H1 (cell line): Measurements from ENCODE around the gene SOX6. TPM values are rescaled to one million over a fixed set of nuclear protein-coding genes. Genes with fewer than 3 reads are reported as not detected.

Experiments
- CTCF ChIA-PET: fragments of 300-600 bp; sonication (Branson Sonifier 250); formaldehyde crosslinking; loops from one replicate; lab custom pipeline; 2021; ENCODE audit not compliant: partially characterized antibody; lab: Charles Lee
- POLR2A ChIA-PET: fragments of 300-600 bp; sonication (Branson Sonifier 250); formaldehyde crosslinking; loops from one replicate; lab custom pipeline; 2021; ENCODE audit warnings: inconsistent platforms; ENCODE audit not compliant: partially characterized antibody; lab: Charles Lee
- DNase-seq, 2 experiments: peaks; one replicate each; pipeline versions ENCODE4 v3.0.0 to v3.0.0-alpha.2; 2010 to 2022; ENCODE audit warnings: low spot score in 2 of 2, low read depth in 1 of 2, mixed read lengths in 1 of 2
- FAIRE-seq: peaks from 2 replicates; lab custom pipeline; 2011; peaks lifted over from hg19 to GRCh38; lab: Jason Lieb, UNC
- H2AFZ ChIP-seq: 2 replicates; pipeline ENCODE4 v1.8.1; 2012; ENCODE audit warnings: low read length, inconsistent platforms
- H2AK5ac ChIP-seq: 2 replicates; pipeline ENCODE4 v1.6.1; 2013; ENCODE audit warnings: low read depth, low read length
- H2BK120ac ChIP-seq: replicated peaks from 2 replicates; pipeline ENCODE3; 2013; ENCODE audit warnings: low read depth, low read length, inconsistent platforms
- H2BK12ac ChIP-seq: 2 replicates; pipeline ENCODE4 v1.6.1; 2013; ENCODE audit warnings: low read depth, low read length
- H2BK15ac ChIP-seq: 2 replicates; pipeline ENCODE4 v1.6.1; 2013; ENCODE audit warnings: low read length
- H2BK20ac ChIP-seq: 2 replicates; pipeline ENCODE4 v1.6.1; 2013; ENCODE audit warnings: low read length
- H2BK5ac ChIP-seq: 2 replicates; pipeline ENCODE4 v1.6.1; 2013; ENCODE audit warnings: low read depth, low read length
- H3K14ac ChIP-seq: 2 replicates; pipeline ENCODE4 v1.6.1; 2013; ENCODE audit warnings: inconsistent platforms; ENCODE audit not compliant: insufficient read length
- H3K18ac ChIP-seq: 2 replicates; pipeline ENCODE4 v1.6.1; 2013; ENCODE audit warnings: low read length; ENCODE audit errors: extremely low read depth
- H3K23ac ChIP-seq: 2 replicates; pipeline ENCODE4 v1.6.1; 2013; ENCODE audit warnings: inconsistent platforms; ENCODE audit not compliant: insufficient read length
- H3K23me2 ChIP-seq: 2 replicates; pipeline ENCODE4 v1.6.1; 2013; ENCODE audit warnings: low read depth, low read length
- H3K27ac ChIP-seq: 2 replicates; pipeline ENCODE4 v1.6.1; 2011; ENCODE audit warnings: low read depth, low read length, inconsistent platforms
- H3K27me3 ChIP-seq, 4 experiments: replicated peaks in 1 of 4; 1 replicate in 1 of 4; 2 replicates in 3 of 4; pipeline versions ENCODE4 v1.6.1 to v1.8.1; 2011 to 2013; ENCODE audit warnings: low read length in 3 of 4, mild to moderate bottlenecking in 3 of 4, inconsistent platforms in 2 of 4, mixed read lengths in 2 of 4, moderate library complexity in 1 of 4; ENCODE audit not compliant: control insufficient read depth in 3 of 4, insufficient read depth in 3 of 4; ENCODE audit errors: extremely low read depth in 1 of 4
- H3K36me3 ChIP-seq, 4 experiments: 2 replicates each; pipeline versions ENCODE4 v1.6.1 to v1.8.1; 2011 to 2013; ENCODE audit warnings: mild to moderate bottlenecking in 4 of 4, low read length in 3 of 4, moderate library complexity in 2 of 4, control low read depth in 1 of 4, inconsistent platforms in 1 of 4; ENCODE audit not compliant: insufficient read depth in 4 of 4, control insufficient read depth in 2 of 4
- H3K4ac ChIP-seq: replicated peaks from 2 replicates; pipeline ENCODE3; 2013; ENCODE audit warnings: low read length, low read depth, mixed read lengths, inconsistent platforms; ENCODE audit not compliant: insufficient read length
- H3K4me1 ChIP-seq, 4 experiments: replicated peaks in 1 of 4; 1 replicate in 1 of 4; 2 replicates in 3 of 4; pipeline versions ENCODE4 v1.6.1 to v1.8.1; 2011 to 2013; ENCODE audit warnings: low read length in 3 of 4, inconsistent platforms in 2 of 4, mixed read lengths in 1 of 4; ENCODE audit not compliant: insufficient read depth in 4 of 4, control insufficient read depth in 3 of 4
- H3K4me2 ChIP-seq, 2 experiments: 2 replicates each; pipeline versions ENCODE4 v1.6.1 to v1.8.1; 2011 to 2013; ENCODE audit warnings: low read depth in 2 of 2, low read length in 2 of 2, control low read depth in 1 of 2, inconsistent platforms in 1 of 2, mild to moderate bottlenecking in 1 of 2; ENCODE audit not compliant: insufficient read depth in 1 of 2
- H3K4me3 ChIP-seq, 4 experiments: fragments of 200-600, 300-600 bp in 1 of 4; sonication (generic), shearing (Covaris generic), sonication (Bioruptor Twin) in 1 of 4; 2 replicates each; pipeline versions ENCODE4 v1.5.1 to v1.8.1; 2011 to 2016; ENCODE audit warnings: low read length in 4 of 4, low read depth in 3 of 4, control low read depth in 2 of 4, inconsistent platforms in 2 of 4, mild to moderate bottlenecking in 2 of 4, mixed read lengths in 1 of 4, moderate library complexity in 1 of 4; ENCODE audit not compliant: insufficient read depth in 2 of 4; ENCODE audit errors: extremely low read depth in 1 of 4
- H3K56ac ChIP-seq: replicated peaks from 2 replicates; pipeline ENCODE3; 2013; ENCODE audit warnings: low read depth, mild to moderate bottlenecking, mixed read lengths, low read length, inconsistent platforms; ENCODE audit not compliant: insufficient read length
- H3K79me1 ChIP-seq: 2 replicates; pipeline ENCODE4 v1.6.1; 2013; ENCODE audit warnings: low read depth, low read length, control low read depth
- H3K79me2 ChIP-seq, 2 experiments: 2 replicates each; pipeline versions ENCODE4 v1.6.1 to v1.8.1; 2012 to 2013; ENCODE audit warnings: low read length in 2 of 2, mild to moderate bottlenecking in 2 of 2, inconsistent platforms in 1 of 2; ENCODE audit not compliant: insufficient read depth in 2 of 2, control insufficient read depth in 1 of 2
- H3K9ac ChIP-seq, 4 experiments: replicated peaks in 1 of 4; 1 replicate in 1 of 4; 2 replicates in 3 of 4; pipeline versions ENCODE4 v1.6.1 to v1.8.1; 2011 to 2013; ENCODE audit warnings: low read depth in 3 of 4, low read length in 3 of 4, control low read depth in 2 of 4, mild to moderate bottlenecking in 2 of 4, moderate library complexity in 2 of 4, inconsistent platforms in 1 of 4; ENCODE audit errors: extremely low read depth in 1 of 4
- H3K9me3 ChIP-seq, 2 experiments: 2 replicates each; pipeline versions ENCODE4 v1.6.1 to v1.8.1; 2012 to 2013; ENCODE audit warnings: mild to moderate bottlenecking in 2 of 2, moderate library complexity in 2 of 2, control low read depth in 1 of 2, inconsistent platforms in 1 of 2, low read depth in 1 of 2, low read length in 1 of 2, mixed read lengths in 1 of 2; ENCODE audit not compliant: insufficient read depth in 2 of 2
- H4K20me1 ChIP-seq, 2 experiments: replicated peaks in 1 of 2; 2 replicates each; pipeline versions ENCODE3 to v1.8.1; 2011 to 2013; ENCODE audit warnings: inconsistent platforms in 2 of 2, low read length in 2 of 2, mild to moderate bottlenecking in 1 of 2; ENCODE audit not compliant: insufficient read depth in 2 of 2, control insufficient read depth in 1 of 2
- H4K5ac ChIP-seq: 2 replicates; pipeline ENCODE4 v1.6.1; 2013; ENCODE audit warnings: low read length, low read depth, mixed read lengths, inconsistent platforms; ENCODE audit not compliant: insufficient read length
- H4K8ac ChIP-seq: 2 replicates; pipeline ENCODE4 v1.8.0; 2013; ENCODE audit warnings: mild to moderate bottlenecking, moderate library complexity, low read length, inconsistent platforms; ENCODE audit not compliant: insufficient read depth; ENCODE audit errors: extremely low read depth
- H4K91ac ChIP-seq: replicated peaks from 2 replicates; pipeline ENCODE3; 2013; ENCODE audit warnings: low read length, mixed read lengths, inconsistent platforms; ENCODE audit not compliant: insufficient read length
- BCL11A ChIP-seq, 2 experiments: IDR thresholded peaks; one replicate each; pipeline ENCODE4 v1.6.1; 2011; ENCODE audit warnings: low read depth in 2 of 2, low read length in 2 of 2, mild to moderate bottlenecking in 2 of 2
- HDAC6 ChIP-seq: IDR thresholded peaks from one replicate; pipeline ENCODE4 v1.7.1; 2012; ENCODE audit warnings: low read depth, mild to moderate bottlenecking, inconsistent platforms, low read length, moderate library complexity
- JUN ChIP-seq: IDR thresholded peaks from 2 replicates; pipeline ENCODE4 v1.6.1; 2011; ENCODE audit warnings: low read depth, mild to moderate bottlenecking, improper control_type of control experiment, low read length
- NANOG ChIP-seq: IDR thresholded peaks from 2 replicates; pipeline ENCODE4 v1.6.1; 2011; ENCODE audit warnings: low read length, low read depth, mild to moderate bottlenecking, inconsistent platforms; ENCODE audit not compliant: insufficient read depth, poor library complexity, severe bottlenecking
- RXRA ChIP-seq: IDR thresholded peaks from 2 replicates; pipeline ENCODE4 v1.6.1; 2011; ENCODE audit warnings: low read depth, mild to moderate bottlenecking, low read length, moderate library complexity; ENCODE audit not compliant: insufficient read depth
- SIRT6 ChIP-seq: IDR thresholded peaks from one replicate; pipeline ENCODE4 v1.7.1; 2012; ENCODE audit warnings: low read length, inconsistent platforms
- SUZ12 ChIP-seq: fragments of 200-600 bp; sonication (generic); IDR thresholded peaks from 2 replicates; pipeline ENCODE4 v1.6.1; 2012; ENCODE audit warnings: mild to moderate bottlenecking, inconsistent platforms, low read length, moderate library complexity, mixed read lengths
- TBP ChIP-seq: IDR thresholded peaks from 2 replicates; pipeline ENCODE4 v1.6.1; 2011; ENCODE audit warnings: low read depth, low read length, improper control_type of control experiment
- USF2 ChIP-seq: IDR thresholded peaks from 2 replicates; pipeline ENCODE4 v1.6.1; 2011; ENCODE audit warnings: low read length, improper control_type of control experiment
- ZNF274 ChIP-seq: IDR thresholded peaks from 2 replicates; pipeline ENCODE4 v1.7.0; 2012; ENCODE audit warnings: low read length, borderline replicate concordance; ENCODE audit errors: extremely low read depth
- WGBS, 2 experiments: shearing (Covaris generic) in 1 of 2; methylation state at CpG; one replicate each; pipeline versions ENCODE4 v1.1.6 to v1.1.7; 2013 to 2015; ENCODE audit warnings: low lambda C conversion rate in 2 of 2, mixed read lengths in 2 of 2, inconsistent platforms in 1 of 2, low coverage in 1 of 2, missing lambda C conversion rate in 1 of 2; ENCODE audit not compliant: insufficient replicate concordance in 2 of 2, insufficient coverage in 1 of 2, insufficient read length in 1 of 2; ENCODE audit errors: extremely low coverage in 1 of 2, missing lambda C conversion rate in 1 of 2; 5-methylcytosine and 5-hydroxymethylcytosine counted together
- polyA plus RNA-seq, 7 experiments: library from polyadenylated mRNA; depleted of rRNA in 3 of 7; stranded (reverse) in 5 of 7; unstranded in 2 of 7; fragments of >200 nt in 5 of 7; fragments of 200-250 nt in 2 of 7; gene quantifications; 1 replicate in 5 of 7; 2 replicates in 1 of 7; 4 replicates in 1 of 7; pipeline versions ENCODE4 v1.2.1 to v1.2.3, GENCODE V29; 2011 to 2013; ENCODE audit warnings: missing spikeins in 2 of 7, mixed read lengths in 2 of 7
- total RNA-seq: library from RNA; stranded (reverse); fragmentation: NEBNext Ultra II Directional; extraction: Animal tissue kit (Norgen Biotek cat#: 25700); gene quantifications from 2 replicates; pipeline ENCODE4 v1.2.1, GENCODE V29; 2021
- TF ChIP-seq, protein P1 (sequence below), 3 experiments: IDR thresholded peaks; 1 replicate in 2 of 3; 2 replicates in 1 of 3; pipeline versions ENCODE4 v1.5.1 to v1.6.1; 2011; ENCODE audit warnings: low read length in 3 of 3, mild to moderate bottlenecking in 3 of 3, inconsistent platforms in 2 of 3, low read depth in 1 of 3, moderate library complexity in 1 of 3; ENCODE audit not compliant: insufficient read depth in 1 of 3; ENCODE audit errors: control extremely low read depth in 1 of 3

The SOX6 gene
- total and polyA plus RNA-seq, 2 of the 8 experiments (the other 6 are each of a cell fraction or from before 2014, with no cell fraction given) = 0.09 TPM; not detected in 1

GRCh38 chr11:16318320-16318719 lies 38.0 kb downstream of the SOX6 start:
- ChIA-PET POLR2A (no interaction called here), CTCF (interaction anchor here (0.6 kb wide), 1 partner anchor 78 kb away, joined by 6 read pairs; no protein-coding TSS in a partner anchor)
- H3K9me3 ChIP-seq = no peaks in the 10 kb centered on the region
- no peaks in the 10 kb centered on the region for H3K36me3 ChIP-seq
- H2BK20ac ChIP-seq = no peak overlapping the region
- H3K23me2 ChIP-seq = no peaks in the 10 kb centered on the region
- no peak overlapping the region for H3K4me3 ChIP-seq
- H2AFZ ChIP-seq = no peak overlapping the region
- no peak overlapping the region for H2BK120ac ChIP-seq
- FAIRE-seq = no peak
- no peaks in the 10 kb centered on the region for H3K27me3 ChIP-seq
- no peak overlapping the region for H3K4ac ChIP-seq
- no peaks in the 10 kb centered on the region for H4K20me1 ChIP-seq
- no peak overlapping the region for H2AK5ac ChIP-seq
- no peak overlapping the region for H3K18ac ChIP-seq
- H3K79me1 ChIP-seq = no peaks in the 10 kb centered on the region
- no peaks in the 10 kb centered on the region for H3K79me2 ChIP-seq
- no peak overlapping the region for H2BK12ac ChIP-seq
- no peak overlapping the region for H4K8ac ChIP-seq
- 93% methylated on average over 9 of the region's 9 CpGs; no CpG with 5 or more reads in 1 of the 2 experiments for WGBS, 2 experiments
- H4K5ac ChIP-seq = no peak overlapping the region
- H3K27ac ChIP-seq = no peak overlapping the region
- H3K9ac ChIP-seq = no peak overlapping the region
- H4K91ac ChIP-seq = no peak overlapping the region
- no peak overlapping the region for H2BK15ac ChIP-seq
- H3K23ac ChIP-seq = no peak overlapping the region
- H3K14ac ChIP-seq = no peak overlapping the region
- H3K56ac ChIP-seq = no peak overlapping the region
- H3K4me1 ChIP-seq = no peaks in the 10 kb centered on the region
- DNase-seq = no peak
- no peak overlapping the region for H3K4me2 ChIP-seq
- H2BK5ac ChIP-seq = no peak overlapping the region
- TF ChIP-seq TBP = no peak
- TF ChIP-seq JUN = no peak
- TF ChIP-seq SIRT6 = no peak
- TF ChIP-seq BCL11A (IDR thresholded peaks at IDR 0.05; ENCODE audit: low read depth in 2 of 2, low read length in 2 of 2) = no peak
- TF ChIP-seq HDAC6 = no peak
- no peak for TF ChIP-seq ZNF274
- TF ChIP-seq RXRA = no peak
- TF ChIP-seq, protein P1, sequence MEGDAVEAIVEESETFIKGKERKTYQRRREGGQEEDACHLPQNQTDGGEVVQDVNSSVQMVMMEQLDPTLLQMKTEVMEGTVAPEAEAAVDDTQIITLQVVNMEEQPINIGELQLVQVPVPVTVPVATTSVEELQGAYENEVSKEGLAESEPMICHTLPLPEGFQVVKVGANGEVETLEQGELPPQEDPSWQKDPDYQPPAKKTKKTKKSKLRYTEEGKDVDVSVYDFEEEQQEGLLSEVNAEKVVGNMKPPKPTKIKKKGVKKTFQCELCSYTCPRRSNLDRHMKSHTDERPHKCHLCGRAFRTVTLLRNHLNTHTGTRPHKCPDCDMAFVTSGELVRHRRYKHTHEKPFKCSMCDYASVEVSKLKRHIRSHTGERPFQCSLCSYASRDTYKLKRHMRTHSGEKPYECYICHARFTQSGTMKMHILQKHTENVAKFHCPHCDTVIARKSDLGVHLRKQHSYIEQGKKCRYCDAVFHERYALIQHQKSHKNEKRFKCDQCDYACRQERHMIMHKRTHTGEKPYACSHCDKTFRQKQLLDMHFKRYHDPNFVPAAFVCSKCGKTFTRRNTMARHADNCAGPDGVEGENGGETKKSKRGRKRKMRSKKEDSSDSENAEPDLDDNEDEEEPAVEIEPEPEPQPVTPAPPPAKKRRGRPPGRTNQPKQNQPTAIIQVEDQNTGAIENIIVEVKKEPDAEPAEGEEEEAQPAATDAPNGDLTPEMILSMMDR (IDR thresholded peaks at IDR 0.05; ENCODE audit: control extremely low read depth in 1 of 3, insufficient read depth in 1 of 3, low read depth in 1 of 3, low read length in 3 of 3) = no peak
- TF ChIP-seq NANOG = no peak
- no peak for TF ChIP-seq USF2
- no peak for TF ChIP-seq SUZ12
